Right renal pelvis (tissue), 4 donors: ENCODE results near the gene PLXNC1. TPM values are rescaled to one million over a fixed set of nuclear protein-coding genes. Genes with fewer than 3 reads are reported as not detected.

Source experiments
- DNase-seq, 4 donors: peaks; one replicate each; pipeline ENCODE4 v3.0.0-alpha.2; 2013; ENCODE audit warnings: low read depth in 4 of 4, low spot score in 3 of 4, missing footprints in 1 of 4
- polyA plus RNA-seq, 4 donors: library from polyadenylated mRNA; unstranded; fragments of 120-200 nt; gene quantifications; one replicate each; pipeline ENCODE4 v1.2.1, GENCODE V29; 2013; ENCODE audit not compliant: insufficient read length in 4 of 4

Gene PLXNC1
- polyA plus RNA-seq, 4 donors, result 5.7 to 9.0 (median 7.1) TPM

- DNase-seq, result no peak
Measured at GRCh38 chr12:94326727-94327126, 178.3 kb downstream of the PLXNC1 start.

- no peak for DNase-seq
Measured at GRCh38 chr12:94327809-94328208, 179.4 kb downstream of the PLXNC1 start.

GRCh38 chr12:94329366-94329765 is 181.0 kb downstream of the PLXNC1 start:
- DNase-seq, result no peak

- DNase-seq, result no peak
Measured at GRCh38 chr12:94333396-94333795, 185.0 kb downstream of the PLXNC1 start.

- DNase-seq, result no peak
Measured at GRCh38 chr12:94336211-94336925, 188.0 kb downstream of the PLXNC1 start.

GRCh38 chr12:94338006-94338794 is 189.8 kb downstream of the PLXNC1 start:
- DNase-seq, result no peak

- no peak for DNase-seq
Measured at GRCh38 chr12:94340573-94340972, 192.2 kb downstream of the PLXNC1 start.

GRCh38 chr12:94353130-94353529 is 204.8 kb downstream of the PLXNC1 start:
- no peak for DNase-seq
